Head of caudate nucleus (tissue), 42 donors: ENCODE data around the gene ARHGAP21.

Source experiments
- DNase-seq, 42 donors: peaks; one replicate each; pipeline versions ENCODE4 v3.0.0 to v3.0.0-alpha.2; 2020 to 2021; ENCODE audit warnings: mixed read lengths in 7 of 42
- intact Hi-C: fragments of 100-400 bp; cut with DNase I; formaldehyde crosslinking; loops from one replicate; pipeline ENCODE4 v1.15.0; 2022

The ARHGAP21 gene

DNA sequence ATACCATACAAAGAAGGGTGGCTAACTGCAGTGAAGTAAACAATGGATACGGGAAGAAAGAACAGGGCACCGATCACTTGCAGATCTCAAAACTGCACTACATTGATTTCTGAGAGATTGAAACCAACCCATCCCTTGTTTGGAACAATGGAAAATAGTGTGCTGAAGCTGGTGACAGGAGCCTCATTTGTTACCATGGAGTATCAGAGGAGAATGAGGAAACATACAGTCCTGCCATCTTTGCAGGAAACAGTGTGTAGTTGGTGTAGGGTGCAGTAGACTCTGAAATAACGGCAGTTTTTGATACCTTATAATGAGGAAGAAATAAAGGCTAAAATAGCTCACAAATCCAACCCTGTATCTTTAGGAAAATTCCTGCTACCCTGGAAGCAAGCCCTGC lies 118.5 kb downstream of the ARHGAP21 start:
- no peak for DNase-seq
- intact Hi-C loops, result no loop called here

DNA sequence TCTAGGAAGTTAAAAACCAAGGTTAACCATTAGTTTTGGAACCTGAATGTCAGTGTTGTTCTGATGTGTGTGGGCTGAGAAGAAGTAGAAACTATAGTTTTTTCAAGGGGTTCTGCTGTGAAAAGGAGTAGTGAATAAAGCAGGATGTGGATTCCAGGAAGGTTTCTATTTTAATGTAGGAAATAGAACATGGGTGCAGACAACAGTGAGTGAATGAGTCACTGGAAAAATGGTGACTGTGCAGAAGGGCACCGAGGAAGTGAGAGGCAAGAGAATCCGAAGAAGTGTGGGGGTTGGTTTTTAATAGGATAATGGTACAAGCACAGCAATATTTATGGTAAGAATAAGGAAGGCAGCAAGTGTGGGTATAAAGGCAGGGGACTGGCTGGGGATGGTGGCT lies 120.4 kb downstream of the ARHGAP21 start:
- intact Hi-C loops, result no loop called here
- DNase-seq, result peak in 12 of 42 donors; percentile 22 to 63 (median 38)

DNA sequence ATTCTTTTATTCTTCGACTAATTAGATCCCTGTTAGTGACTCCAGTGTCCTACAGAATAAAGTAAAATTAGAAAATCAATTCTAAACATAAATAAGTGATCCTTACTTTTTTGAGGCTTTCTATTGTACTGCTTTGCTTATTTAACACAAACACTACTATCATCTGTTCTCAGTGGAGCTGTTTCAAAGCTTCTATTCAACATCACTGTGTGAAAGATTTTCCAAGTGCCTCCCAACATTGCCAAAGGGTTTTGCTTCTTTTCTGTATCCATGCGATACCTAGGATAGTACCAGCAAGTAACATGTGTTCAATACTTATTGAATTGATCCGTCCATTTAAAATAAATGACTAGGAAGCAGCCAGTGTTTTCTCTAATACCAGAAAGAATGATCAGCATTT lies 125.7 kb downstream of the ARHGAP21 start:
- intact Hi-C loops, result no loop called here
- no peak for DNase-seq

DNA sequence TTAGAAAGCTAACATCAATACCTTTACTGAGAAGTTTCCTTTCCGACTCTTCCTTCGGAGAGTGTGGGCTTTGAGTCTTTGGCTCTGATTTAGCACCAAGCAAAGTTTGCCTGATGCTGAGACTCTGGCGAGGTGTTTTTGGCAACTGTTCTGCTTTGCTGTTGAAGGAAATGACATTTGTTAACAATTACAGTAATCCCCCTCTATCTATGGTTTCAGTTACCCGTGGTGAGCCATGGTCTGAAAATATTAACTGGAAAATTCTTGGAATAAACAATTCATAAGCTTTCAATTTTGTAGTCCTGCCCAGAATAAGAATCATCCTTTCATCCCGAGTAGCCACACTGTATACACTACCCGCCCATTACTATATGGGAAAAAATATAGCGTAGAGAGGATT lies 126.3 kb downstream of the ARHGAP21 start:
- intact Hi-C loops, result no loop called here
- DNase-seq, result no peak

DNA sequence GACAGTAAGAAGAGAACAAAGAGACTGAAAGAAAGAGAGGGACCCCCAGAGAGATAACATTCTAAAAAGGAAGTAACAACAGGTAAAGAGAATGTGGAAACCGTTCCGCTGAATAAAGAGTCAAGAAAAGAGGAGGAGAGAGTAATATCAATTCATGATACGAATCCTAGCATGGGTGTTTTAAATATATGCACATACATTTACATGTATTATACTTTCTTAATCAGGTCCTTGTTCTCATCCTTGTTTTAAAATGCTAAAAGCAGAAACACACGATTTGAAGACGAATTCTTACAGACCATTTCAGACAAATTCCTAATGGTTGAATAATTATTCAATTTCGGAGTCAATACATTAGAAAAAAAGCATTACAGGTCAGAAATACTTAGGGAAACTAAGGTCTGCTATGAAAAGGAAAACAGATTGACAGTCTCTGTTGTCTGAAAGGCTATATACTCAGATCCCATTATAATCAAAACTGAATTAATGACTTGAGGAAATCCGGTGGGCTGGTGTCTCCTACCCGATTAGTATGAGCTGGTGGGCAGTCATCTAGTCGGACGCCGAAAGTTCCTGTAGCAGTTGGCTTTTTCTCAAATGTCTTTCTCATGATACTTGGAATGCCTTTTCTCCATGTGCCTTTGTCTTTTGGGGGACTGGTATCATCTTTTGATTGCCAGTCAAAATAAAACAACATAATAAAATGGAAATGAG lies 127.3 kb downstream of the ARHGAP21 start:
- no peak for DNase-seq
- intact Hi-C loops, result no loop called here

DNA sequence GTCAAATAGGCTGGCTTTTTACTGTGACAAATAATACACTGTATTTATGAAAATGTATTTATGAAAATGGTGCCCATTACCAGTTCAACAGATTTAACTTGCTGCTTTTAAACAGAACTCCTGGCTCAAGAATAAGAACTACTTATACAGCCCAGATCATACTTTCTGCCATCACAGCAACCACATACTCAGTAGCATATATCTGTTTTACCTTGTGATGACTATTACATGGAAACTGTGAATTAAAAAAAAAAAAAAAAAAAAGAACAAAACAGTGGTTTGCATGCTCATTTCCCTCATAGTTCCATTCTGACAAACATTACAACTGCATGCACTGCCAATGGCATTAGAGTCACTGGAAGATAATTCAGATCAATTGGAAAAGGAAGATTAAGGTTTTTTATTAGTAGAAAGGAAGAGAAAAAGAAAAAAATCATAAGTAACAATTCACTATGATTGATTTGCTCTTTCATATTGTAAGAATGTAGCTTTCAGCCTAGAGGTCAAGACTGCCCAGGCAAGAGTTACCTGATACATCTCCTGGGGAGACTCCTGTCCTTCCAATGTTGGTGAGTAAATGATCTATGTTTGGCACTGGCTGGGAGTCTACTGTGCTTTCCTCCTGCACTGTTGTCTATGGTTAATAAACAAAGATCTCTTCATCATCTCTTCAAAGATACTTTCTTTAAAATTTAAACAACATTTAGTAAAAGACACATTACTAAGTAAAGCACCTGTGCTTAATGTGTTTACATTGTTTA lies 132.8 kb downstream of the ARHGAP21 start:
- DNase-seq, result no peak
- intact Hi-C loops, result no loop called here

DNA sequence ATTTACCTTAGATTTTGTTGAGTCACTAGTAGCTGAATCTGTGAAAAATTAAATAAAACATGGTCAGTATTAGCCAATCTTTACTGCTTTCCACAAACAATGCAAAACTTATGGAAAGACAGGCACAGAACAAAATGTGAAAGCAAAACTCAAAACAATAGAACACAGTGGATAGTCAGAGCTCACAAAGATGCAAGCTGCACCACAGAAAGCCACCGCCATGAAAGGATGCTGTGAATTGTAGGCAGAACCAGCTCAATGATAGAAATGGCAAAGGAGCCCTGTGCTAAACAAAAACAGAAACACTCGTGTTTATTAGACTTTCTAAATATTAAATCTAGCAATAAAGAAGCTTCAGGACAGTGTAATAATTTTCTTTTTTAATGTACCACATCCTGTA lies 134.4 kb downstream of the ARHGAP21 start:
- DNase-seq, result peak in 3 of 42 donors; percentile 25 to 35 (median 27)
- intact Hi-C loops, result no loop called here

DNA sequence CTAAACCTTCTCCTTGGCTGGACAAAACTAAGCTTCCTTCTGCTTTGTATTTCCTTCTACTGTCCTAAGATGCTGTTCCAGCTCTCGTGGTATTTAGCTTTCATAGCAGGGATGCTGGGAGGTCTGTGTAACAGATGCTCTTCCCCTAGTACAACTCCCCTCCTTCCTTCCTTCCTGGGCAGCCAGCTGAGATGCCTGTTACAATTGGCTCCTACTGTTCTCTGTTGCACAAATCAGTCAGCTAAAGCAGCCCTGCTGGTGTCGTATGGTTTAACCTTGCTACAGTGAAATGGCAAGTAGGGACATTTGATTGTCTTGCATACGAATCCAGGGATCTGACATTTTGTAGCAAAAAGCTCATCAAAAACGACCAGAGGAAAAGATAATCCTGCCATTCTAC lies 143.8 kb downstream of the ARHGAP21 start:
- no peak for DNase-seq
- intact Hi-C loops, result no loop called here

DNA sequence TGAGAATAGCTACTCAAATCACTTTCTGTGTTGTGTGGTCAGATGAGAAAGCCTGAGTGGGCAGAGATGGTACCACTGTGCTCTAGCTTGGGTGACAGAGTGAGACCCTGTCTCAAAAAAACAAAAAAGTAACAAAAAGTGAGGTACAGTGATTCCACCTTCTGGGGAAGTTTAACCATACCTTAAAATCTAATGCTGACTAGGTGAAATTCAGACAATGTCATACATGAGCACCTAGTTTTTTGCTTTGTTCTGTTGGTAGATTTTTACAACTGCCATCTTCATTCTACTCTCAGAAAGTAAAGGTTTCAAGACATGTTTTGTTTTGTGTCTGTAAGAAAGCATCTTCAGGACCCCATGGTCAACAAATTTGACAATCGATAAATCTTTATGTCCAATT lies 144.2 kb downstream of the ARHGAP21 start:
- intact Hi-C loops, result no loop called here

DNA sequence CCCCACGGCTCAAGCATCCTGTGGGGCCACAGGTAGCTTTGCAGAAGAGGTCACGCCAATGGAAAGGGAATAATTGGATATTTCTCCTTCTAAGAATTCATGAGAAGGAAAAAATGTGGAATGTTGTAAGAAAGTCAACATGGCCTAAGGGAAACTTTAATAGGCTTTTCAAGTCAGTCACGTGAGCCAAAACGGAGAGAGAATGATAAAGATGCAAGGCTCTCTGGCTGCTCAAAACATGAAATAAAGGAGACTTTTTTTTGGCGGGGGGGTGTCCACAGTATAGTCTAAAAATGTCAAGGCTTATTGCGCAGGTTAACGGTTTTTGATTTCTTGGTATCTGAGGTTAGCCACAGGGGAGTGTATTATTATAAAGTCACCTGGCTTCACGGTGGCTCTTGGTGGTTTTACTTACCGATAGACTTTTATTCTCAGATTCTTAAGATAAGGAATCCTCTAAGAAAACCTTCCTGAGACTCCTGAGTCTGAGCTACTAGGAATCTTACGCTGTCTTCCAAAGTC lies 148.1 kb downstream of the ARHGAP21 start:
- DNase-seq, result no peak

More for the DNA sequence above, 144.2 kb downstream of the ARHGAP21 start:
- DNase-seq, result no peak

DNA sequence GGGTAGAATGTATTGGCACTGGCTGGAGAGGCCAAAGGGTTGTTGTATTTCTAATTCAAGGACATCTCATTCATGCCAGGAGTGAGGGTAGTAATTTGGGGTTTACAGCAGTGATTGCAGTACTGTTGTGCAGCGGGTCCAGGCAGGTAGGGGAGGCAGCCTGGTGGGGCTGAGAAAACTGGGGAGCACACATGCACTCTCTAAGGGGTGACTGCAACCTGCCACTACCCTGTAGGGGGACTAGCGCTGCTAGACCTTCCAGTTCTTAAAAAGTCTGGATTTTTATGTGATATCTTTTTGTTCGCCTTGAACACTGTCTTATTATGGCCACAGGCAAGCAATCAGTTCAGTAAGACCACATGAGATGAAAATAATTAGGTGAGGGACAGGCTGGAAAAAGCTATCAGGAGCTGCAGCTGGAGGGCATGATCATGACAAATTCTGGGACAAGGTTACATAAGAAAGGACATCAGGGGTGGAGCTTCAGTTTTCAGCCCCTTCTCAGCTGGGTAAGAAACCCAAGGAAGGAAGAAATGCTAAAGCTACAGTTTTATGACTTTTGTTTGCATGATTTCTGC lies 149.0 kb downstream of the ARHGAP21 start:
- DNase-seq, result no peak

More for the DNA sequence above, 148.1 kb downstream of the ARHGAP21 start:
- intact Hi-C loops, result no loop called here

DNA sequence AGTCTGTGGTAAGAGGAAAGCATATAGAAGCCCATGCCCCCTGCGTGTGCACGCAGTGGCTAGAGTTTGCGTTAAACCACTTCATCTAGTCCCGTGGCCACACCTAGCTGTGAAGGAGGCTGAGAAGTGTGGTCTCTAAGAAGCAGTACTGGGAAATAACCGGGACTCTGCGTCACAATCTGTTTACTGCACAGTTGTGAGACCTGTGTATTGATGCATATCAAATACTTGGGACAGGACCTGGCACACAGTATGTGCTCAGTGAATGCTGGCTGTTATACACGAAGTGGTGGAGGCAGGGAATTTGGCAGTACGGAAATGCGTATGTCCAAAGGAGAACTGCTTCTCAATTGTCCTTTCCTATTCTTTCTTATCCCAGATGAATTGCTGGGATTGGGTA lies 149.5 kb downstream of the ARHGAP21 start:
- DNase-seq, result no peak
- intact Hi-C loops, result no loop called here

More for the DNA sequence above, 149.0 kb downstream of the ARHGAP21 start:
- intact Hi-C loops, result no loop called here

DNA sequence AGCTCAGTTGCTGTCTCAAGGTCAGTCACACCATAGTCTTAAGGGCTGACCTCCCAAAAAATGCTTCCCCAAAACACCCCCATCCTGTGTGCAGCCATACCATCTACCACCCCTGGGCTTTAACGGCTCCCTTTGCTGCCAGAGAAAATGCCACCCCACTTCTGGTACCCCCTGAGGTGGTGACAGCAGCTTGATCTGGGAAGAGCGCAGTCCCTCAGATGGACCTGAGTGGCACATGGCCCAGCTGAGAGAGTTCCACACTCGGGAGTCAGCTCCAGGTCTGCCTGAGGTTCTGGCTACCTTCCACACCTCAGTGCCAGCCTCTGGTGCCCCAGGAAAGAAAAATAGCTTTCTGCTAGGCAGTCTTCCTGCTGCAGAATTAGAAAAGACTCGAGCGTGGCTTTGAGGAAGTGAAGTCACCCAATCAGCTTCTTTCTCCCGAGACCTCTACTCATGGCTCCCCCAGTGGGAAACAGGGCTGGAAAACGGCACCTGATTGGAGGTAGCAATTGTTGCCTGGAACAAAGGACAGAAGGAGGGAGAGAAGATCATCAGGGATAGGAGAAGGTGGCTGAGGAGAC lies 151.7 kb downstream of the ARHGAP21 start:
- intact Hi-C loops, result no loop called here
- no peak for DNase-seq

DNA sequence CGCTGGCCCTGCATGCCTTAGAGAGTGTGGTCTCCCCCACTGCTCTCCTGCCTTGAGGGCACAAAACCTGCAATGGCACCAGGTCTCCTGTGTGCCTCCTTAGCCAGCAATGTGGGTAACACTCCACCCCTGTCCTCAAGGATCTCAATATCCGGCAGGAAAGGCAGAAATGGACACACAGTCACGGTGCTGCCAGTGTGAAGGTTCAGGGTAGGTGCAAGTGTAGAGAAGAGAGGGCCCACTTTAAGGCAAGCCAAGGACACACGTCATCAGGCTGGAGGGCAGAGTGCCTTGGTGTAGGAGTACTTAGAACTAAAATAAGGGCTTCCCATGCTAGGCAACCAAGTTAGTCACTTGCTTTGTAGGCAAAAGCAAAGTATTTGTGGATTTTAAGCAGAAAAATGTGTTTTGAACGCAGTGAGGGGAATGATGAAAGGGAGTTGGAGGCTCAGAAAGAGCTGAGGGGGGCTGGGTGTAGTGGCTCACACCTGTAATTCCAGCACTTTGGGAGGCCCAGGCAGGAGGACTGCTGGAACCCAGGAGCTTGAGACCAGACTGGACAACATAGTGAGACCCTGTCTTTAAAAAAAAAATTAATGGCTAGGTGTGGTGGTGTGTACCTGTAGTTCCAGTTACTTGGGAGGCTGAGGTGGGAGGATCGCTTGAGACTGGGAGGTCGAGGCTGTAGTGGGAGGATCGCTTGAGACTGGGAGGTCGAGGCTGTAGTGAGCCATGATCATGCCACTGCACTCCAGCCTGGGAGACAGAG lies 152.8 kb downstream of the ARHGAP21 start:
- intact Hi-C loops, result no loop called here
- DNase-seq, result no peak

DNA sequence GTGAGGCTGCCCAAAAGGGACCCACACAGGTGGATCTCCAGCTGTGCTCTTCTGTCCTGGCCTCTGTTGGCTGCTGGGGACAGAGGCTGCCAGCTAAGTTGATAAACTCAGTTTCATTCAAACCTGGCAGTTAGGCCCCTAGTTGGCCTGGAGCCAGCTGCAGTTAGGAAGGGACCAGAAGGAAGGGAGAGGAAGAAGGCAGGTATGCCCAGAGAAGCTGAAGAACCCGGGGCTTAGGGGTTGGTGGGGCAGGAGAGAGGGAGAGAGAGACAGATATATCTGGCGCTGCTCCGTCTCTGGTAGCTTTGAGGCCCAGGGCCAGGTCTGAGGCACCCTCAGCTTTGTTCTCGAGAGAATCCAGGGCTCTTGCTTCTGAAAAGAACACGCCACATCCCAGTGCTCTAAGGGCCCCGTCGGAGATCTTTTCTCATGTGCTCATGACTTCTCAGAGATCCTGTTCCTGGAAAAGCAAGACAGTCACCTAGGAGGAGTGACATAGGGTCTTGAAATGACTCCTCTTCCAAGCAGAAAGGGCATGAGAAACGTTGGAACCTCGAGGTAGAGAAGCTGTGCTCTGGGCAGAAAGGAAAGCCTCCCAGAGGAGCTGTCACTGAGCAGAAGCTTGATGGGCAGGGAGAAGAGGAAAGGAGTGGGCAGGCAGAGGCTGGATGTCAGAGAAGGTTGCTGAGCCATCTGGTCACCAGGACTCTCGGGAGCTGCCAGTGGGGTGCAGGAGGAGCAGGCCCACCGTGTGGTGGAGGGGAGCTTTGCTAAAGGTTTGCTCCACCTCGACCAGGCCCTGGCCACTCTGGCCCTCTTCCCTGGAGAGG lies 153.6 kb downstream of the ARHGAP21 start:
- intact Hi-C loops, result no loop called here
- no peak for DNase-seq

DNA sequence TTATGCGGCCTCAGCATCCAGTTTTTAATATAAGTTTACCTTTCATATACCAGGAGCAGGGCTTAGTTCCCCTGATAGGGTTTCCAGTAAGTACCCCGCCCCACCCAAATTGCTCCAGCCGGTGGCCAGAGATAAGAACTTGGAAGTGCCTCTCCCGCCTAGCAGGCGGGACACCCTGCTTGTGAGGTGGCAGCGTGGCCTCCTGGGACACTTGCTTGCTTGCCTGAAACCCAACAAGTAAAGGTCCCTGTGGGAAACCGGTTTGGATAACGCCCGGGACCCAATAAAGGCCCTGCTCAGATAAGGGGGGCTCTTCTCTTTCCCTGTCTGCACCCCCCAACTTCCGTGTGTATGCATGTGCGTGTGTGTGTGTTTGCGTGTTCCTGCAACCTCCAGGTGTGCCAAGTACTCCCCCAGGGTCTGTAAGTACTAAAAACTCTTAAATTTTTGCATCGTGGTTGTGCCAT lies 154.3 kb downstream of the ARHGAP21 start:
- DNase-seq, result no peak
- intact Hi-C loops, result no loop called here

DNA sequence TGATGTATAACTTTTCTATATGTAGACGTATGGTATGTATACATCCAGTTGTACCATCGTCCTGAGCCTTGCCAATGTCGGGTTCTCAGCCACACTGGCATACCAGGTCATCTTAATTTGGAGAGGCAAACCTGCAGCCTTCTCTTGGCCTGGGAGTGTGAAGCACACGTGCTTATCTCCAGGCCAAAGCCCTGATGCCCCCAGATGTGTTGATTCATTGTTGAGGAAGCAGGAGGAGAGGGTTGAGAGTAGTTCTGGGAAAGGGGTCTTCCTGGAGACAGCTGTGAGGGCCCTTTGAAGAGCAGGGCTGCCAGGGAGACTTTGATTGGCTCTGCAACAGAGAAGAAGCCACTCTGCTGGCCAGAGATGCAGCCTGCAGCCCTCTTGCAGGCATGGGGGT lies 155.6 kb downstream of the ARHGAP21 start:
- intact Hi-C loops, result no loop called here
- DNase-seq, result no peak

DNA sequence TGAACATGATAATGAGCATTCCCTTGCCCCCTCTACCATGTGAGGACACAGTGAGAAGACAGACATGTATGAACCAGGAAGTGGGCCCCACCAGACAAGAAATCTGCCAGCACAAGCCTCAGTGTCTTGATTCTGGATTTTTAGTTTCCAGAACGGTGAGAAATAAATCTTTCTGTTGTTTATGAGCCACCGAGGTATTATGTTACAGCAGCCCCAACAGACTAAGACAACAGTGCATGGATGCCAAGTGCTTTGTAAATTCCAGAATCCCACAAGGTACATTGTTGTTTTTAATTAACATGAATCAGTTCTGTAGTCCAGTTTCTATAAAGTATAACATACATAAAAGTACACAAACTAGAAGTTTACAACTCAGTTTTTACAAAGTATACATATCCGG lies 162.2 kb downstream of the ARHGAP21 start:
- intact Hi-C loops, result no loop called here
- no peak for DNase-seq
